ENCODE measurements around the gene CASP7. TPM values are rescaled to one million over a fixed set of nuclear protein-coding genes. Genes with fewer than 3 reads are reported as not detected.
"Not testable (repeated sequence)": the region's sequence is repeated elsewhere in the genome, so short reads cannot be mapped to it uniquely, and the experiment has no call there.

CASP7 gene
- total RNA-seq, 1 donor from 2014 or later: 15.5 TPM

GRCh38 chr10:113743594-113743993, 63.9 kb downstream of the CASP7 start:
- DNase-seq (no peak), ATAC-seq (no peak)
- intact Hi-C loops (cut with micrococcal nuclease): no loop called here

- no peak for DNase-seq
- no peak for ATAC-seq
- intact Hi-C loops (cut with micrococcal nuclease): no loop called here
These were observed 65.7 kb downstream of the CASP7 start for GRCh38 chr10:113745374-113745773.

GRCh38 chr10:113746217-113746957, 66.7 kb downstream of the CASP7 start:
- no peak for ATAC-seq
- intact Hi-C loops (cut with micrococcal nuclease): no loop called here
- DNase-seq: no peak

- ATAC-seq (no peak), DNase-seq (no peak)
- intact Hi-C loops (cut with micrococcal nuclease): no loop called here
These were observed 71.5 kb downstream of the CASP7 start, which contains the start of gene PLEKHS1 for GRCh38 chr10:113751181-113751732. Gene PLEKHS1 (plus strand): TSS chr10:113751682. CDS start chr10:113755278, 3,596 bp downstream.

GRCh38 chr10:113752553-113752952, 72.8 kb downstream of the CASP7 start:
- ATAC-seq (no peak), DNase-seq (no peak)
- intact Hi-C loops (cut with micrococcal nuclease): no loop called here

GRCh38 chr10:113753020-113753692, 73.4 kb downstream of the CASP7 start:
- no peak for ATAC-seq
- no peak for DNase-seq
- intact Hi-C loops (cut with micrococcal nuclease): no loop called here

- intact Hi-C loops (cut with micrococcal nuclease): no loop called here
- ATAC-seq (no peak), DNase-seq (no peak)
These were observed 74.4 kb downstream of the CASP7 start for GRCh38 chr10:113754125-113754524.

- DNase-seq: no peak
- no peak for ATAC-seq
- intact Hi-C loops (cut with micrococcal nuclease): no loop called here
These were observed 75.1 kb downstream of the CASP7 start for GRCh38 chr10:113754768-113755167.

- ATAC-seq: no peak
- intact Hi-C loops (cut with micrococcal nuclease): no loop called here
- DNase-seq: no peak
These were observed 77.3 kb downstream of the CASP7 start for GRCh38 chr10:113756940-113757543.

GRCh38 chr10:113762083-113762482, 82.4 kb downstream of the CASP7 start:
- no peak for DNase-seq
- ATAC-seq: no peak
- intact Hi-C loops (cut with micrococcal nuclease): no loop called here

GRCh38 chr10:113764582-113764981, 84.9 kb downstream of the CASP7 start:
- intact Hi-C loops (cut with micrococcal nuclease): no loop called here
- ATAC-seq (peak; percentile 28), DNase-seq (no peak)

- no peak for DNase-seq
- ATAC-seq: no peak
- intact Hi-C loops (cut with micrococcal nuclease): no loop called here
These were observed 86.2 kb downstream of the CASP7 start for GRCh38 chr10:113765910-113766309.

- DNase-seq: no peak
- no peak for ATAC-seq
- intact Hi-C loops (cut with micrococcal nuclease): no loop called here
These were observed 87.5 kb downstream of the CASP7 start for GRCh38 chr10:113767222-113767621.

- ATAC-seq: peak; percentile 77
- DNase-seq: no peak
- intact Hi-C loops (cut with micrococcal nuclease): no loop called here
These were observed 90.6 kb downstream of the CASP7 start for GRCh38 chr10:113770346-113770745.

GRCh38 chr10:113771131-113771530, 91.4 kb downstream of the CASP7 start:
- DNase-seq; intact Hi-C loops (cut with micrococcal nuclease); ATAC-seq: not testable (repeated sequence)

GRCh38 chr10:113775686-113776294, 96.1 kb downstream of the CASP7 start:
- DNase-seq: no peak
- intact Hi-C loops (cut with micrococcal nuclease): no loop called here
- no peak for ATAC-seq

- ATAC-seq (no peak), DNase-seq (no peak)
- intact Hi-C loops (cut with micrococcal nuclease): no loop called here
These were observed 96.8 kb downstream of the CASP7 start for GRCh38 chr10:113776553-113776952.
